Small intestine (tissue), 7 donors: ENCODE data around the gene EFHD2. TPM values are rescaled to one million over a fixed set of nuclear protein-coding genes. Genes with fewer than 3 reads are reported as not detected.
"Not testable (repeated sequence)": the region's sequence is repeated elsewhere in the genome, so short reads cannot be mapped to it uniquely, and the experiment has no call there.

Experiments
- DNase-seq, 2 donors: peaks; one replicate each; pipeline versions ENCODE4 v3.0.0 to v3.0.0-alpha.2; 2013
- FAIRE-seq: peaks from 2 replicates; lab custom pipeline; 2012; peaks lifted over from hg19 to GRCh38; lab: Jason Lieb, UNC
- H3K27ac ChIP-seq, 3 donors: one replicate each; pipeline ENCODE4 v1.5.1; 2013; ENCODE audit warnings: low read length in 2 of 3, mild to moderate bottlenecking in 2 of 3, control low read depth in 1 of 3, inconsistent platforms in 1 of 3, low read depth in 1 of 3, moderate library complexity in 1 of 3
- H3K27me3 ChIP-seq, 3 donors: one replicate each; pipeline ENCODE4 v1.6.1; 2013; ENCODE audit warnings: low read length in 3 of 3, inconsistent platforms in 1 of 3; ENCODE audit not compliant: control insufficient read depth in 3 of 3, insufficient read depth in 3 of 3
- H3K36me3 ChIP-seq, 3 donors: one replicate each; pipeline ENCODE4 v1.6.1; 2013; ENCODE audit warnings: low read length in 3 of 3, inconsistent platforms in 1 of 3, low read depth in 1 of 3, mild to moderate bottlenecking in 1 of 3, moderate library complexity in 1 of 3; ENCODE audit not compliant: control insufficient read depth in 3 of 3, insufficient read depth in 2 of 3
- H3K4me1 ChIP-seq, 3 donors: one replicate each; pipeline ENCODE4 v1.6.1; 2013; ENCODE audit warnings: low read length in 2 of 3, inconsistent platforms in 1 of 3, low read depth in 1 of 3, mild to moderate bottlenecking in 1 of 3, moderate library complexity in 1 of 3; ENCODE audit not compliant: control insufficient read depth in 3 of 3, insufficient read depth in 2 of 3
- H3K4me3 ChIP-seq, 3 donors: one replicate each; pipeline ENCODE4 v1.5.1; 2013; ENCODE audit warnings: low read length in 3 of 3, control low read depth in 1 of 3, inconsistent platforms in 1 of 3, low read depth in 1 of 3, mild to moderate bottlenecking in 1 of 3, moderate library complexity in 1 of 3
- H3K9me3 ChIP-seq, 2 donors: one replicate each; pipeline ENCODE4 v1.6.1; 2013; ENCODE audit warnings: low read depth in 1 of 2, low read length in 1 of 2; ENCODE audit not compliant: control insufficient read depth in 2 of 2, insufficient read depth in 1 of 2
- WGBS, 3 donors: extraction: QIAGEN DNeasy Blood & Tissue Kit; methylation state at CpG; one replicate each; pipeline ENCODE4 v1.1.7; 2013; 5-methylcytosine and 5-hydroxymethylcytosine counted together
- polyA plus RNA-seq, 4 donors: library from polyadenylated mRNA; stranded (reverse) in 3 of 4; unstranded in 1 of 4; fragments of 200-250 nt in 3 of 4; fragments of 120-200 nt in 1 of 4; gene quantifications; one replicate each; pipeline versions ENCODE4 v1.2.1 to v1.2.3, GENCODE V29; 2013
- donor health status: healthy with polysubstance abuse.
- donor health status: control.
- donor health status: control.
- donor health status: Bipolar disorder and iron deficiency.
- donor health status: healthy.

The EFHD2 gene
- polyA plus RNA-seq, 4 donors: 61.1 to 149 (median 148) TPM

GRCh38 chr1:15471067-15471466 is 61.4 kb downstream of the EFHD2 start:
- not testable (repeated sequence) for H3K4me1 ChIP-seq, H3K9me3 ChIP-seq, H3K4me3 ChIP-seq, H3K27me3 ChIP-seq, H3K27ac ChIP-seq, FAIRE-seq, H3K36me3 ChIP-seq, DNase-seq
- 84 to 94% (median 88%) methylated on average over 5 of the region's 5 CpGs for WGBS, 3 donors

- DNase-seq, H3K36me3 ChIP-seq, FAIRE-seq, H3K27me3 ChIP-seq, H3K4me3 ChIP-seq, H3K27ac ChIP-seq, H3K4me1 ChIP-seq, H3K9me3 ChIP-seq: not testable (repeated sequence)
- 72 to 86% (median 80%) methylated on average over 6 of the region's 6 CpGs for WGBS, 3 donors
Observed at GRCh38 chr1:15471723-15472122, 62.0 kb downstream of the EFHD2 start.

GRCh38 chr1:15472587-15472986 is 62.9 kb downstream of the EFHD2 start:
- Histone ChIP-seq H3K4me1 (no peaks in the 10 kb centered on the region), H3K4me3 (no peak overlapping the region), H3K27ac (no peak overlapping the region), H3K27me3 (no peaks in the 10 kb centered on the region), H3K36me3 (no peaks in the 10 kb centered on the region), H3K9me3 (no peaks in the 10 kb centered on the region)
- DNase-seq (no peak), FAIRE-seq (no peak)
- 76 to 89% (median 85%) methylated on average over 11 of the region's 11 CpGs for WGBS, 3 donors

GRCh38 chr1:15475752-15476314 is 66.1 kb downstream of the EFHD2 start, which contains the start of gene CELA2B:
Gene CELA2B (plus strand): TSS chr1:15476104. CDS start chr1:15476126, 22 bp downstream.
- Histone ChIP-seq H3K9me3 (no peaks in the 10 kb centered on the region), H3K36me3 (no peaks in the 10 kb centered on the region), H3K27me3 (no peaks in the 10 kb centered on the region), H3K4me1 (no peaks in the 10 kb centered on the region), H3K4me3 (no peak within 1 kb of the TSS), H3K27ac (no peak within 1 kb of the TSS)
- WGBS, 3 donors: 80 to 90% (median 80%) methylated on average over 5 of the region's 5 CpGs
- FAIRE-seq (no peak), DNase-seq (no peak)

GRCh38 chr1:15476927-15477326 is 67.2 kb downstream of the EFHD2 start:
- Histone ChIP-seq H3K27me3 (no peaks in the 10 kb centered on the region), H3K27ac (no peak overlapping the region), H3K36me3 (no peaks in the 10 kb centered on the region), H3K9me3 (no peaks in the 10 kb centered on the region), H3K4me1 (no peaks in the 10 kb centered on the region), H3K4me3 (no peak overlapping the region)
- FAIRE-seq (no peak), DNase-seq (no peak)
- WGBS, 3 donors: 85 to 94% (median 91%) methylated on average over 3 of the region's 3 CpGs

GRCh38 chr1:15477646-15478212 is 68.0 kb downstream of the EFHD2 start:
- no peak for DNase-seq
- H3K36me3 ChIP-seq: peaks cover 0 to 2% (median 0%) of the 10 kb centered on the region in 3 donors
- no peak for FAIRE-seq
- H3K27me3 ChIP-seq: no peaks in the 10 kb centered on the region
- H3K27ac ChIP-seq: no peak overlapping the region
- no peak overlapping the region for H3K4me3 ChIP-seq
- no peaks in the 10 kb centered on the region for H3K4me1 ChIP-seq
- no peaks in the 10 kb centered on the region for H3K9me3 ChIP-seq
- WGBS, 3 donors: 75 to 78% (median 76%) methylated on average over 5 of the region's 5 CpGs

Other genes with a start within 250 kb of the EFHD2 start
- gene FHAD1, start 162.7 kb upstream of the EFHD2 start, polyA plus RNA-seq: under 1 TPM; 0.22 to 0.58 (median 0.36) TPM
- 1 to 10 TPM in 2 of 4 donors, under 1 TPM in 2; 0.21 to 6.9 (median 2.0) TPM for gene CTRC, start 28.6 kb downstream of the EFHD2 start, polyA plus RNA-seq
- 1 to 10 TPM in 2 of 4 donors, not detected in 2; 1.1 to 1.6 TPM for gene CELA2A, start 46.8 kb downstream of the EFHD2 start, polyA plus RNA-seq
- not detected for gene CELA2B, start 66.2 kb downstream of the EFHD2 start, polyA plus RNA-seq
- 10 to 100 TPM; 13.8 to 23.7 (median 16.1) TPM for gene CASP9, start 114.3 kb downstream of the EFHD2 start, polyA plus RNA-seq
- 10 to 100 TPM in 1 of 4 donors, 1 to 10 TPM in 3; 1.6 to 34.0 (median 4.0) TPM for gene DNAJC16, start 117.0 kb downstream of the EFHD2 start, polyA plus RNA-seq
- gene AGMAT, start 175.2 kb downstream of the EFHD2 start, polyA plus RNA-seq: 10 to 100 TPM; 18.9 to 66.5 (median 27.2) TPM
- 10 to 100 TPM in 2 of 4 donors, 1 to 10 TPM in 2; 4.3 to 34.7 (median 9.7) TPM for gene DDI2, start 207.6 kb downstream of the EFHD2 start, polyA plus RNA-seq